GM18861 (cell line): ENCODE measurements around the gene RNF166.

Experiments
- ATAC-seq: cut with Tn5 transposase; IDR thresholded peaks from one replicate; pipeline ENCODE4 v1.9.1; 2021; ENCODE audit not compliant: unreplicated experiment

The RNF166 gene

DNA sequence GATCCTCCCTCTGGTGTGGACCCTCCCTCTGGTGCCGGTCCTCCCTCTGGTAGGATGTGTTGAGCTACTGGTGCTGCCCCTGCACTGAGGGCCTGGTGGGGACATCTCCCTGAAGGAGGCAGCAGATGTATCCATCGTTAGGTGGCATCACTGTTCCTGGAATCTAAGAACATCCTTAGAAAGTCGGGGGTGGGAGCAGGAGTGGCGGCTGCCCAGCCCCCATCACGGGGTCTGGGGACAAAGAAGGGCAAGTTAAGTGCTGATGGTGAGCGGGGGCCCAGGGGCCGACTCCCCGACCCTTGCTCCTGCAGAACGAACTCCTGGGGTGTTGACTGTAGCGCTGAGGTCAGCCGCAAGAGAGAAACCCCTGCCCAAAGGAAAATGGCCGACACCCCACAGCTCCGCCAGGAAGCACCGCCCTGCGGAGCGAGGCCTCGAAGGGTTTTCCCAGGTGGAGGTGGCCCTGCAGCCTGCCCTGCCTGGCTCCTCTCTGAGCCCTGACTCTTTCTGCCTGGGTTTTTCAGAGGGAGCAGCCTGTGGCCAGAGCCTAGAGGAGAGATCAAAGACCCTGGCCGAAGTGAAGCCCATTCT lies 5.6 kb upstream of the RNF166 start:
- no peak for ATAC-seq

DNA sequence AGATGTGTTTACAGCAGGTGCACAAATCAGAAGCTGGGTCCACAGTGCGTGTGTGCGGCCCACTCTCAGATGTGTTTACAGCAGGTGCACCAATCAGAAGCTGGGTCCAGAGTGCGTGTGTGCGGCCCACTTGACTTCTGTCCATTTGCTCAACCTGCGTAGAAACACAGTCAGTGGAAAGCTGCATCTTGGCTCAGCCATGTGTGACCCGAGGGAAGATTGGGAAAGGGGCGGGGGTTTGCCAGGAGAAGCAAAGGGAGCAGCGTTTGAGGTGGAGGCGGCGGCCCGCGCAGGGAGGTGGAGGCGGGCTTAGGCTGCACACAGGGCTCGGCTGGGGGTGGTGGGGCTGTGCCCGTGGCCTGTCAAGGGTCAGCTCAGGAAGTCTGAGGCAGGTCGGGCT lies 4.3 kb upstream of the RNF166 start:
- ATAC-seq = no peak

DNA sequence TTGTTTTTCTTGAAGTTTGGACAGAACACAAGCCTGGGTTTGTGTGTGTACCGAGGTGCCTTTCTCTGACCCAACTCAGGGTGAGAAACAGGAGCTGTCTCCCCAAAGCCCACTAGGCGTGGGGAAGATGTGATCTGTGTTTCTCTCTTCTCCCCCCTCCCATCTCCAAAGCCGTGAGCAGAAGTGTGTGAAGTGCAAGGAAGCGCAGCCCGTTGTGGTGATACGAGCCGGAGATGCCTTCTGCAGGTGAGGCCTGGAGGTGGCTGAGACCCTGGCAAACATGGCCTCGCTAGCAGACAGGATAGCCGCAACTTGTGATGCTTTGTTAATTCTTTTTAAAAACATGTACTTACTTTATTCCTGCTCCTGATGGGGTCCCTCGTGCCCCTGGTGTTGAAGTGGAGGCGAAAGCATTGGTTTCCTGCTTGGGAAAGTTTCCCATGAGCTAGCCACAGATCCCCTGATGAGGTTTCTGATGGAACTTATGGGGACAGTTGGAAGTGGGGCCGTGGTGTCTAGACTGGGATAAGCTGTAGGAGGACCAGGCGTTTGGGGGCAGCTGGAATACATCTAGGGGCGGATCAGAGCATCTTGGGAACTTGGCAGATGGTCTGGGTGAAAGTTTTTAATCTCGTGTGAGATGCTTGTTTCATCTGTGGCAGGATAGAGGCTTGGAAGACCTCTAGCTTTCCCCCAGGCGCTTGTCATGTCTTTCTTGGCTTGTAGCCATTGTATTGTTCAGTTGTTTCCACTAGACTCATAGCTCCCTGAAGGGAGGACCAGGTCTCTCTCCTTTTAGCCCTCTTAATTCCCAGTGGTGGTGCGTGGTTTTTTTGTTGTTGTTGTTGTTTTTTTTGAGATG lies 988 bp upstream of the RNF166 start:
- no peak for ATAC-seq

DNA sequence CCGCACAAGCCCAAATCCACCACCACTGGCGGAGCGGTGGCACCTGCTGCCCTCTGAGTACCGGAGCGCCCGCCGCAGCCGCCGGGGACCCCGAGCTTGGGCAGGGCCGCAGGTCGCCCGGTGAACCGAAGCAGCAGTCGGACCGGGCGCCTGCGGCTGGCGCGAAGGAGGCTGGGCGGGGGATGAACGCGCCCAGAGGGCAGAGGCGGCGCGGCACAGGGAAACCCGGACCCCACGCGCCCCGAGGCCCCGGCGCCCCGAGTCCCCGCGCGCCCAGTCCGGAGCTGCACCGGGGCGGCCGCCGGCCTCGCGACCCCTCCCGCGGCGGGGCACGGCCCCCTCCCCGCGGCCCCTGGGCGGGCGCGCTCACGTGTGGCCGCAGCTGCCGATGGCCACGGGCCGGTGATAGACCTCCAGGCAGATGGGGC lies 393 bp downstream of the RNF166 start:
- ATAC-seq = peak; percentile 16

DNA sequence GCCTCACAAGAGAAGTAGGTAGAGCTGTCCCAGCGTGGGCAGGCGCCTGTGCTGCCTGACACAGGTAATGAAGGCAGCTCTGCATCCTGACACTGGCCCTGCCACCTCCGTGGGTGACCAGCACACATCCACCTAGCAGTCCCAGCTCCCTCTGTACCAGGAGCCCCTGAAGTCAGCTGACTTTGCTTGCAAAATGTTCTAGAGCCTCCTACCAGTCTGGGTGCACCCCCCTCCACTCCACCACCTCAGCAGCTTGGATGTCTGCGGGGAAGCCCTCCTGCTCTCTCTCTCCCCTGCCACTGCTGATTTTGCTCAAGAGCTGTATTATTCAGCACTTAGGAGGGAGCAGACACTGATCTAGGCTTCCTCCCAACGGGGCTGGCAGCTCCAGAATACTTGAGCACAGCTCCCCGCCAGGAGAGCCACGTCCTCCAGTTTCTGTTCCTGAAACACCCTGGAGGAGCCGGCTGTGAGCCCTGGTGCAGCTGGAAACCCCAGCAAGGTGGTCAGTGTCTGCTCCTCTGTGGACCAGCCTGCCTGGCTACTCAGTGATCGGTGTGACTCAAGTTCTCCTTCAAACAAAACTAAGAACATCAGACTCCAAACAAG lies 1.0 kb downstream of the RNF166 start:
- ATAC-seq = no peak

DNA sequence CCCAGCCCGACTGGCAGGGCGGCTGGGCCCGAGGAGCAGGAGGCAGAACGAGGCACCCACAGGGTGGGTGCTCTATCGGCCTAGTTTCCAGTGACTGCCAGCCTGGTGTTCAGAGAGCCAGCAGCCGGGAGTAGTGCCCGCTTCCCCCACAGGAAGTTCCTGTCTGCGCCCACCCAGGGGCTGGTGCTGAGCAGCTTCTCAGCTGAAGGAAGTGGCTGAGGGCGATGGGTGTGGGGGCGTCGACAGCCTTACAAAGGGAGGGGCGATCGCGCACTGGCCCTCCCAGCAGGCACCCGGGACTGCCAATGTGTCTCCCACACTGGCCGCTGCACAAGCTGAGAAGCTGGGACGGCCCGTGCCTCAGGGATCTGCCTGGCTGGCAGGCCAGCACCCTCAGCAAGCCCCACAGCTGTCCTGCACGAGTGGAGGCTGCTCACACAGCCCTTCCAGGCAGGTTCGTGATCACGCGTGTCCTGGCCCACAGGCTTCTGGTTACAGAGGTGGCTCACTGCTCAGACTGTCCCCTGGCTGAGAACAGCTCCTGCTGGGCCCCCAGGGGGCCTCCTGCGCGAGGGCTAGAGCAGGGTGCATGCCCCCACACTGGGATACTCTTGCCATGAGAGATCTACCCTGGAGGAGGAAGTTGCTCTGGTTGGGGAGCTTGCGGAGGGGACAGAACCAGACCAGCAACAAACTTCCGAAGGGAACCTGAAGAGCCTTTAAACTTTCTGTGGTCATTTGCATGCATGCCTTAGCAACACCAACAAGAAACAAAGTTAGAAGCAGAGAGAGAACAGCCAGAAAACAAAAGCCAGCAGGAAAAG lies 2.5 kb downstream of the RNF166 start:
- ATAC-seq = no peak

DNA sequence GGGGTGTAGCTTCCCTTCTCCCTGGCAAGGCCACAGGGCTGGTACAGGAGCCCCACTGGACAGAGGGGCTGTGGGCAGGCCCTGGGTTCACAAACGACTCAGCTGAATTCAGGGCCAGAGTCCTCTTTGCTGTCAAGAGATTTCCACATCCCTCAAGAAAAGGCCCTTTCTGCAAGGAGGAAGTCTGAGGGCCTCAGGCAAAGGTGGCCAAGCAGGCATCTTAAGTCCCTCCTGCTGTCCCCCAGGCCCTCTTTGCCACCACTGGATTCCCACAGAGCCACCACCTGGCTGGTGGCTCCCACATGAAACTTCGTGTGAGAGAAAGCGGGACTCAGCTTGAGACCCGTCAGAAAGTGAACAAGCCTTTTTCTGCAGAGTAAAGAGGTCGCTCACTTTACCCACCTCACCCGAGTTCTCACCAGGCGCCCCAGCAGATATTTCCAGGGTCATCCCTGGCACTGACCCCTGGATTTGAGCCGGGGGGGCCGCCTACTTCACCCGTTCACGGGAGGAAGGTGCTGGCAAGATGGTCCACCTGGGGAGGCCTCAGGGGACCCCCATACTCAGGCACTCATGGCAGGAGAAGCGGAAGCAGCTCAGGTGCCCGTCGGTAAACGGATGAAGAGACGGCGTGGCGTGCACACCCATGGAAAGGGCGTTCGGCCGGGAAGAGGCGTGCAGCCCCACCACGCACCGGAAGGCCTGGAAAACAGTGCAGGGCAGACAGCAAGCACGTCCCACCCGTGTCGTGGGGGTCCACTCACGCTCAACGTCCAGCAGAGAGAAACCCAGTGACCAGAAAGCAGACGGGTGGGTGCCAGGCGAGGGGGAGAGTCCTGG lies 3.6 kb downstream of the RNF166 start:
- ATAC-seq = no peak

DNA sequence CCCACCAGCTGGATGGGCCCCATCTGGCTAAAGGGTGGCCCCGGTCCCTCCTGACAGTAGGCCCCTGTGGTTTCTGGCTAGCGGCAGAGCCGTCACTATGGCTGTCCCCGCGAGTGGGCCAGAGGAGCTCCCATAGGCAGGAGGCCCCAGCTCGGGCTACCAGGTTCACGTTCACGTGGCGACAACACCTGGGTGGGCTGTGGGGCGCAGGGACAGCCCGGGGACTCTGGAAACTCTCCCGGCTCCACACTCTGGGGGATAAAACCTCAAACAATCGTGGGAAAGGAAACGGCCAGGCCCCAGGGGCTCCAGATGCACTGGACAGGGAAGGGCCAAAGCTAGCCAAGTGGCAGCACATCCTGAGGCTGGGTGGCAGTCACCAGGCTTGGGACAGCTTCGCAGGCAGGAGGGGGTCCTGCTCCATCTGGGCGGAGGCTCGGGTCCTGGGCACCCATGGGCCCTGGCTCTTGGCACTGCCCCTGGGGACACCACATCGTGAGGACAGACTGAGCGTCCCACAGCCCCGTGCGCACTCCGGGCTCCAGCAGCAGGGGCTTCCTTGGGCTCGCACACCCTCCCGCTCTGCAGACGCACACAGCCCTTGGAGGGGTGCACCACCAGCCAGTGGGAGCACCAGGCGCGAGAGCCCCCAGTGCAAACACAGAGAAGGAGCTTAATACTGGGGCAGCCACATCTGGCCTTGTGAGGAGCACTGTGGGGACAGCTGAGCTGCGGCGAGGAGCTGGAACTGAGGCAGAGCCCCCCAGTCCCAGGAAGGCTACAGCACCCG lies 4.4 kb downstream of the RNF166 start:
- ATAC-seq = no peak

DNA sequence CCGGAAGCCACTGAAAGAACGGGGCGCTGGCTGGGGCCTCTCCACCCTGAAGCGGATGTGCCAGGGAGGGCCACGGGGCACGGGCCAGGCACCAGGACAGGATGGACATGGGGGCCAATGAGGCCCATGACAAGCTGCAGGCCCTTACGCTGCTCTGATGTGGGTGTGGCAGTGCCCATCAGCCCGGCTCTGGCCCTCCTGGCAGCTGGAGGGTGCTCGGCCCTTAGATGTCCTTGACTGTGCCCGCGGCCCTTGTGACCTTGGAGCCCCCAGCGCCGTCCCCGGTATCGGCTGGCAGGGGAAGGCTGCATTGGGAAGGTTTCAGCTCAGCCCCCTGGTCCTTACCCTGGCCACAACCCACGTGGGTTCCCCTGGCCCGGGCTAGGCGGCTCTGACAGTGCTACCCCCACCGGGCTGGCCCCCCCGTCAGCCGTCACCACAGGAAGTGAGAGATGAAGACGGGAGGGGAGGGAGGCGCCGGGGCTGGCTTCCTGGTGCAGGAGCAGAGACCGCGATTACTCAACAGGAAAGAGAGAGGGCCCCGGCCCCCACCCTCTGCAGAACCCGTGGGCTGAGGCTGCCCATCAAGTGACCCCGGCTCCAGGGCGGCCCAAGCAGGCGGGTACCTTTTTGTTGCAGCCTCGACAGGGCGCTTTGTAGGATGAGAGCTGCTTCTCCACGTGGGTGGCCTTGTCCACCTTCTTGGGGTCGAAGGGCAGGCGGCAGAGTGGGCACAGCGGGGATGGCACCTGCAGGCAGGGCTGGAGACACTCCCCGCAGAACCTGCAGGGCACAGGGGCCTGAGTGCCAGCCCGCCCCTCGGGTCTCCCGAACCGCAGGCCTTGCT lies 5.3 kb downstream of the RNF166 start:
- peak; percentile 34 for ATAC-seq

DNA sequence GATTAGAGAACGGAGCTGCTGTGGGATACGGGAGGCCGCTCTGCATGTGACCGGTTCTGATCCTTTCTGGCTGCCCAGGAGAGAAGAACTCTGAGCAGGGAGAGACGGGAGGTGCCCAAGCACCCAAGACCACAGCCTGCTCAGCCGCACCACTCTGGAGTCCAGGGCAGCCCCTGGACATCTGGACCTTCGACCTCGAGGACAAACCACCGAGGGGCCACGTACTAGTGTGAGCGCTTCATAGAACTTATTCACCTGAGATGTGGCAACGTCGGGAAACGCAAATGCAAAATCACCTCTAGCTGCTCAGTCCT lies 5.9 kb downstream of the RNF166 start:
- ATAC-seq = no peak

DNA sequence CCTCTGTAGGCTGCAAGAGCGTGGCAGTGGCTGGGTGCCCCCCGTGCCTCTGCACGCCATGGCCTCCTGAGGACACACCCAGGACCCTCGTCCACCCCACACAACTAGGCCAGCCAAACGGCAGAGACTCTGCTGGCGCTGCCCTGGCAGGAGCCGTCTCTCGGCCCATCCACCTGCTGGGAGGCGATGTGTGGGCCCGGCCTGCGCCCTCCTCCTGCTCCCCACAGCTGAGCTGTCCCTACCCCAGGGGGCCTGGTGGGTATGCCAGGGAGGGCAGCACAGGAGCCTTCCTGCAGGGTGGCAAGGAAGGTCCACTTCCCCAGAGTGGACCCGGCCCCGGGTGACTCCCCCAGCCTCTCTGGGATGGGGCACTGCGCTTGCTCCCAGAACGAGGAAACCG lies 7.0 kb downstream of the RNF166 start:
- ATAC-seq = no peak

DNA sequence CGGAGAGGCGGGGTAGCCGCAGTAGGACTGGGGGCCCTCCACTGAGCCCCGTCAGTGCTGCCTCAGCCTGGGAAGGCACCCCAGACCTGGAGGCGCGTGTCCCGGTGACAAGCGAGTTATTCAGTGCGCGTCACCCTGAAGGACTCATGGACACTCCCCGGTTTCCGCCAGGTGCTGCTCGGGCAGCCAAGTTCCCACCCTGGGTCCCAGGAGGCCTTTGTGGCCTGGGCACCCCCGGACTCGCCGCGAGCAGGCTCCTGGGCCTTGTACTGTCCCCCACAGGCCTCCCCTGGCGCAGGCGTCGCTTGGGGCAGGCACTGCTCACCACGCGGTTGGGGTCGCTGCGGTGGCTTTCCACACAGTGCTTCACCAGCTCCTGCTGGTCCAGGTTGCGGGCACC lies 7.6 kb downstream of the RNF166 start:
- ATAC-seq = no peak

DNA sequence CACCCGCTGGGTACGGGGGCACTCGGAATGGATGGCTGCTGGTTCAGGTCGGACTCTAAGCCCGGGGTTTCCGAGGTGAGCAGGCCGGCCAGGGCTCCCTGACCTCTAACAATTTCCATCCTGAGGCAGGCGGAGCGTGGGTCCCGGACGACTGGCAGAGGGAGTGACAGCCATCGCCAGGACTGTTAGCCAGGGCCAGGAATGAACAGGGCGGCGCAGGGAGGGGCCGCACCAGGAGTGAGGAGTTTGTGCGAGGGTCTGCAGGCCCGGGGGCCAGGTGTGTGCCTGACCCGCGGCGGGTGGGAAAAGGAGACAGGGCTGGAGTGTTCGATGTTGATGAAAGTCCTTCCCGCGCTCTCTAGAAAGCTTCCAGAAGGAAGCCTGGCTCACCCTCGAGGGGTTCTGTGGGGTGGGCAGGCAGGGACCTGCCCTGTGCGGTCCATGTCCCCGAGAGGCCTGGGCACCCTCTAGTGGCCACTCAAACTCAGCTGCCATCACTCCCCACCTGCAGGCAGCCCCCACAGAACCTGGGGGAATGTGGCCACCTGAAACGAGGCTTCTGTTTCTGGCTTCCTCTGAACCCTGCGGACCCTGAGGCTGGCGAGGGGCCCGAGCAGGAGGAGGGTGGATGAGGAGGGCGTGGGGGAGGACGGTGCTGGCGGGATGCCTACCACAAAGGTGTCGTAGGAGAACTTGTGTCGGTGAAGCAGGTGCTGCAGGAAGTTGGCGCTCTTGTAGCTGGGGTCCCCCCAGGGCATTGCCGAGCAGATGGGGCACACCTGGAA lies 8.2 kb downstream of the RNF166 start:
- ATAC-seq = no peak

DNA sequence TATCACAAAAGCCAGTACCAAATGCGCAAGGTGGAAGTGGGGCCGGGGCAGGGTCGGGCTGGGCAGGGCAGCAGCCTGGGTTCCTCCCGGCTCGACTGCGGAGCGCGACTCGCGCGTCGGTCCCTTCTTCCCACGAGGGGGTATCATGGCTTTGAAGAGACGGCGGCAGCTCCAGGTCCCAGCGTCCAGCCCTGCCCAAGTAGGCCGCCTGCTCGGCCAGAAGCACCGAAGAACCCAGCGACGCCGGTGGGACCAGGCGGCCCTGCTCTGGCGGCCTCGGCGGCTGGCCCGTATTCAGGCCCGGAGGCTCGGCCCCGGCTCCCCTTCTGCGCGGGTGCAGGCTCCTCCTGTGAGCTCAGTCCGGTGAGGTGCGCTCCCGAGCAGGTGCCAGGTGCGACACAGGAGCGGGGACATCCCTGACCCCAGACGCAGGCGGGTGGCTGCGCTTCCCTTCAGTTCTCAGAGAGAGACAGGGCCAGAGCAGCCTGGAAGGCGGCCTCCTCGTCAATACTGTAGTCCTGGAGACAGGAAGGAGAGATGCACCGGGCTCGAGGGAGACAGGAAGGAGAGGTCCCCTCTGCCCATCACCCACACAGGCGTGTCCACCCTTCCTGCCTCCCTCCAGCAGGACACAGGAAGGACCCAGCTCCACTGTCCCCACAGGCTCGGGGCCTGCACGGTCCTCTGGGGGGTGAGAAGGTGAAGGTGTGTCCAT lies 8.9 kb downstream of the RNF166 start:
- no peak for ATAC-seq

DNA sequence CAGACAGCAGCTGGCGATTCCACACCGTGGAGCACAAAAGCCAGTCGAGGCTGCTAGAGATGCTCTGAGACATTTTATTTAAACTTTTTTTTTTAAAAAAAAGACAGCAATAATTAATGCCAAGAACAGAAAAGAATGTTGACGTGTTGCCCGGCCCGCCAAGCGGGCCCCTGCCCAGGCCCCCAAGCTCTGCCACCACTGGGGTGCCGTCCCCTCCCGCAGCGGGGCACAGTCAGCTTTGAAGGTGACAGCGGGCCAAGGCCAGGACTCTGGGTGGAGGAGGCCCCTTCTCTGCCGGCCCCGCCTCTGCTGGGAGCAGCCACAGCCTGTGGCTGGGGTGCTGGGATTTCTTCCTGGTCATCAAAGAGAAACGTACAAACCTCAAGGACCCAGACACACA lies 9.8 kb downstream of the RNF166 start:
- ATAC-seq = no peak

DNA sequence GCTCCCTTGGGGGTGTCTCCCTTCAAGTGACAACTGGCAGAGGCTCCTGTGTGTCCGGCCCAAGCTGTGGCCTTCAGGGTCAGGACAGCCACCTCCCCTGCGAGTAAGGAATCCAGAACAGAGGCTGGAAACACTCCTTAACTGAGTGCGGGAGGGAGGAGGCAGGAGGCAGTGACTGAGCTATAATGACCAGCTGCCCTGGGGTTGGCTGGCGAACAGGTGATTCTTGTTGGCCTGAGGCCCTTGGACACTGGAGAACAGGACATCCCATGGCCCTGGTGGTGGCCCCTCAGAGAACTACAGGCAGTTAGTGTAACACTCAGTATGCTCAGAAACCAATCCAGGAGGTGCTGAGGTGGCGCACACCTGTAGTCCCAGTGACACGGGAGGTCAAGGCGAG lies 10.5 kb downstream of the RNF166 start:
- no peak for ATAC-seq

DNA sequence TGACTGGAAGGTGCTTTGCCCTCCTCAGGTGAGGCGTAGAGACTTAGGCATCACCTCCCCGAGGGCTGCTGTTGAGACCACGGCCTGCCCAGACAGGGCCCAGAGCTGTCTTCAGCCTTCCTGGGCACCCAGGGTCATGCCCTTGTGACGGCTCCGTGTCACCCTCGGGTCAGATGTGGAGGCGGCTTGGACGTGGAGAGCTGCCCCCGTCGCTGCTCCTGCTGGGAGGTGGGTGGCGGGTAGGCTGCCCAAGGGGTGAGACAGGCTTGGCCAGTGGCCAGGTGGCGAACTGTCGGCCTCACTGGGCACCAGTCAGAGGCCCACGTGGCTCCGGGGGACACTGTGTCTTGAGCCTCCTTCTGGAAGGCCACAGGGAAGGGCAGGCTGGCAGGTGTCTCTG lies 11.0 kb downstream of the RNF166 start:
- ATAC-seq = no peak
